Inferior parietal cortex (tissue), 1 donor: Measurements from ENCODE around the gene HOXA13.

Source experiments
- DNase-seq: peaks from one replicate; pipeline ENCODE4 v3.0.0-alpha.2; 2016; ENCODE audit errors: extremely low spot score

HOXA13 gene

DNA sequence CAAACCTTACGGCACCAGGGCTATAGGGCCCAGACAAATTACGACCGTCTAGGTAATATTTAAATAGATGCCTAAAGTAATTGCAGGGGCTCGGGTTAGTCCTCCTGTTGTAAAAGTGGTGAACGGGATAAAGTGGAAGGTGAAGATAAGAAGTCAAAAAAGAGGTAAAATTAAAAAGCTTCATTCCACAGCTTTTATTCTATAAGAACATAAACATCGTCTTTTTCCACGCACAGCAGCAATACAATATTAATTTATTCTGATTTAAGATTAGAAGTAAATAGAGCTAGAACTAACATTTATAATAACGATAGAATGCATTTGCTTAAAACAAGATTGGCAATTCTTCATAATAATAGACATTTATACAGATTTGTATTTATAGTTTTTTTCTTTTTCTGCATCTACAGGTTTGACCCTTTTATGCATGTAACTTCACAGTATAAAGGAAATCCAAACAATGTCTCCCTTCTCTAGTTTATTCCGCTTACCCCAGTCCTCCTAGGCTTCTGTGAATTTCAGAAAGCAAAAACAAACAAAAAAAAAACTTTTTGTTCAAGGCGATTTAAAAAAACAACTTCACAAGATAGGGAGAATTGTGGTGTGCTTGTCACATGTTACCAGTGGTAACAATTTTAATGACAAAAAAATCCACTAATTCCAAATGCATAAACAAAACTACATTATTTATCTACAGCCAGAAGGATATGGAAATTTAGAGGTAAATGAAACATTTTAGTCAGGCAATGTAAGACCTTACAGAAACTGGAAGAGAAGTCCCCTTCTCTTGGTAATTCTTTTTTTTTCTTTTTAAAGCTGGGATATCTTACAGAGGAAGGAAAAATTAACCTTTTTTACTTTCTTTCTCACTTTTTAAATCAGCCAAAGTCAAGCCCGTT is 29.2 kb downstream of the HOXA13 start:
- DNase-seq = no peak

- no peak for DNase-seq
These were observed 30.0 kb downstream of the HOXA13 start for GRCh38 chr7:27169658-27170425.

DNA sequence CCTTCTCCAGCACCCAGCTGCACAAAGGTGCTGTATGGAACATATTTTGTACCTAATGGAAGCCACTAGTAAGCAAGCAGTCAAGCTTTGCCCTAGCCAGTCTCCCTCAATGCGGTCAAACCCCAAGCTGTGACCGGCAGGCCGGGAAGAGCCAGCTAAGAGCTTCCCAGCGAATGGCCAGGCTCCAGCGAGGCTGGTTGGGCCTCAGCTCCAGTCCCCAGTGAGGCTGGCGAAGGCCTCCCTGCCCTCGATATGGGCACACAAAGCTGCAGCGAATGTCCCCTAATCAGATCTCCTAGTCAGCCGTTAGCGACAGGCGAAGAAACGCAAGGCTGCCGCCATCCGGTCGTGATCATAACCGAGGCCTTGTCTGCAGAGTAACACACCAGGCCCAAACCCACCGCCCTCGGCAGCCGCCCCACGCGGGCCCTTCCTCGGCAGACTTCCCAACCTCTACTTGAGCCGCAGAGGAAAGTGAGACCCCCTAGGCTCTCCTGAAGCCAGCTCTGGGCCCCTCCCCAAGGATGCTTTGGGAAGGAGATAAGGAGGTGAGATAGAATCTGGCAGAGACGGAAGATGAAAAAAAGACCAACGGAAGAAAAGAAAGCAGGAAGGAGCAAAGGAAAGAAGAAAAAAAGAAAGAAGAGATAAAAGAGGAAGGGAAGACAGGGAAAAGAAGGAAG is 31.5 kb downstream of the HOXA13 start:
- DNase-seq = no peak

- DNase-seq = no peak
These were observed 32.0 kb downstream of the HOXA13 start for GRCh38 chr7:27167916-27168264.

DNA sequence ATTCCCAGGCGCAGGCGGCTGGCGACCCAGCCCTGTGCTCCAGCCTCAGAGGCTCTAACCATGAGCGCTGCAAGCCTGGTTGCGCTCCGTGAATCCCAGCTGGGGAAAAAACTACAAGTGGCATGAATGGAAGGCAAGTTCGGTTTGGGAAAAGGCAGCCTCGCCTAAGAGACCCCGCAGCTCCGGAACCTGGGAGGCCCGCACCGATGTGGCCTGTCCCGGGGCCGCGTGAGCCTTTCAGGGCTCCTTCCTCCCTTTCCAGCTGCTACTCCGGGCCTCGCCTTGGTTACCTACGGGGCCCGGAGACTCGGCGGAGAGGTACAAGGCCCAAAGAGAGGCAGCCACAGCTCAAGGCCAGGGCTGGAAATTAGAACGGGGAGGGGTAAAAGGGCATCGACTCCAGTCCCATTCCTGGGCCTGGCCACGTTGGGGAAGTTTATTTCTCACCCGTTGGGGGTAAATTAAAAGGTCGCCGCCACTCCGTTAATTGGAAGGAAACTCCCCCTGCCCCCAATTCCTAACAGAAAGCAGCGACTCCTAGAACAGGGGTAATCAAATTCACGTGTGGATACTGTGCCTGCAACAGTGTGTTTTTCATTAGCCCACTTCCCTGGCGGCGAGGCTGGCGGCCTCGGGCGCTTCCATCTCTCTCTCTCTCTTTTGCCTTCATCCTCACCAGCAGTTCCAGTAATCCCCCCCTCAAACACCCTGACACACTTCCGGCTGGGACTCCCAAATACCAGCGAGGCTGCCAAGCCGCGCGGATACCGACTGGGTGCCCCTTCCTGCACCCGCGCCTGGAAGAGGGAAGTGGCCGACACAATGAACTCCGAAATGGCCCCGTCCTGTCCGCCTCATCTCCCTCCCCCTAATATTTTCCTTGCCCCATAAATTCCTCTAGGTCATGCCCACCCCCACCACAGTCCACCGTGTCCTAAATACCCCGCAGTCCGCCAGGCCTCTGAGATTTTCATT is 33.1 kb downstream of the HOXA13 start:
- DNase-seq = no peak

- DNase-seq = no peak
These were observed 33.8 kb downstream of the HOXA13 start for GRCh38 chr7:27165996-27166530.

DNA sequence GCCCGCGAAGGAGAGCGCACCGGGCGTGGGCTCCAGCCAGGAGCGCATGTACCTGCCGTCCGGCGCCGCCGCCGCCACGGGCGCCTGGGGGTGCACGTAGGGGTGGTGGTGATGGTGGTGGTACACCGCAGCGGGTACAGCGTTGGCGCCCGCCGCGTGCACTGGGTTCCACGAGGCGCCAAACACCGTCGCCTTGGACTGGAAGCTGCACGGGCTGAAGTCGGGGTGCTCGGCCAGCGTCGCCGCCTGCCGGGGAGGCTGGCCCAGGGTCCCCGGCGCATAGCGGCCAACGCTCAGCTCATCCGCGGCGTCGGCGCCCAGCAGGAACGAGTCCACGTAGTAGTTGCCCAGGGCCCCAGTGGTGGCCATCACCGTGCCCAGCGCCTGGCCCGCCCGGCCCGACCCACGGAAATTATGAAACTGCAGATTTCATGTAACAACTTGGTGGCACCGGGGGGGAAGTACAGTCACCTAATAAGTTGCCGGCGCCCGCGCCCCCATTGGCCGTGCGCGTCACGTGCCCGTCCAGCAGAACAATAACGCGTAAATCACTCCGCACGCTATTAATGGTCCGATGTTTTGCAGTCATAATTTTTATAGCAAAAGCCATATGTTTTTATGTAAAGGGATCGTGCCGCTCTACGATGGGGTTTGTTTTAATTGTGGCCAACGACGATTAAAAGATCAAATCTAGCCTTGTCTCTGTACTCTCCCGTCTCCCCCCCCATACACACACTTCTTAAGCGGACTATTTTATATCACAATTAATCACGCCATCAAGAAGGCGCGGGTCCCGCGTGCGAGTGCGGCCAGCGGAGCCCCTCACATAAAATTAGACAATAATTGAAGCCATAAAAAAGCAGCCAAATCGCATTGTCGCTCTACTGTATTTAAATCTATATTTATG is 34.5 kb downstream of the HOXA13 start, which contains the start of gene HOXA9:
Gene HOXA9 (minus strand): TSS at position 449 of the 907 bp plus-strand sequence. CDS start 80 bp downstream, at position 369.
- DNase-seq = no peak

DNA sequence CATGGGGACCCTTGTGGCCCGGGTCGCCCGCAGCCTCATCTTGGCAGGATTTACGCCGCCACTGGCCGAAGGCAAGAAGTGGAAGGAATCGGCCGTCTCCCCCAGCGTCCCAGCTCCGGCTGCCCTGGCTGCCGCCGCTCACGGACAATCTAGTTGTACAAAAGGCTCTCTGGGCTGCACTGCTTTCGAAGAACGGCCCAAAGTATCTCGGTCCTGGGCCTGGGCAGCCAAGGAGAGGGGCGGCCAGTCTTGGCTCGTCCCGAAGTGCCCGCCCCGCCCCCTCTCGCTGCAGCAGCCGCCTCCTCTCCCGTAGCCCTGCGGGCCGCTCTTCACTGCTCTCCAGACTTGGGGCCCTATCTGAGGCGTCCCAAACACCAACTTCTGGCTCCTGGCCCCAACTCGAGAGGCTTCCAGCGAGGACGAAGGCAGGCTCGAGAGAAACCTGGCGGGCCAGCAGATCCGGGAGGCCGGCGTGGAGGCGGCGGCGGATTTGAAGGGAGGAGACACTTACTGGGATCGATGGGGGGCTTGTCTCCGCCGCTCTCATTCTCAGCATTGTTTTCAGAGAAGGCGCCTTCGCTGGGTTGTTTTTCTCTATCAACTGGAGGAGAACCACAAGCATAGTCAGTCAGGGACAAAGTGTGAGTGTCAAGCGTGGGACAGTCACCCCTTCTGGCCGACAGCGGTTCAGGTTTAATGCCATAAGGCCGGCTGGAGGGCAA is 35.4 kb downstream of the HOXA13 start:
- no peak for DNase-seq

DNA sequence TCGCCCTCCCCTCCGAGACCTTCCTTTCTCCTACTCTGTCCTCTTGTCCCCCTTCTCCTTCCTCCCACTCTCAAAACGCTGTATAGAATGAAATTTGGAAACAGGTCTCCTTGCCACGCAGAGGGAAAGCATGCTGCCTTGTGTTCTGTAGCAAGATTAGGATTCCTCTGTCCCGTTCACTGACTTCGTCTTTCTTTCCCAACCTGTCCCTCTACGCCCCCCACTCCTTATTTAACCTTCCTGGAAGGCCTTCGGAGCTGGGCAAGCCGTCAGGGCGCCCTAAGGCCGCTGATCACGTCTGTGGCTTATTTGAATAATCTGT is 35.9 kb downstream of the HOXA13 start:
- DNase-seq = no peak

GRCh38 chr7:27163288-27164044 is 36.4 kb downstream of the HOXA13 start:
- DNase-seq = no peak

GRCh38 chr7:27162561-27163287 is 37.2 kb downstream of the HOXA13 start:
- no peak for DNase-seq

DNA sequence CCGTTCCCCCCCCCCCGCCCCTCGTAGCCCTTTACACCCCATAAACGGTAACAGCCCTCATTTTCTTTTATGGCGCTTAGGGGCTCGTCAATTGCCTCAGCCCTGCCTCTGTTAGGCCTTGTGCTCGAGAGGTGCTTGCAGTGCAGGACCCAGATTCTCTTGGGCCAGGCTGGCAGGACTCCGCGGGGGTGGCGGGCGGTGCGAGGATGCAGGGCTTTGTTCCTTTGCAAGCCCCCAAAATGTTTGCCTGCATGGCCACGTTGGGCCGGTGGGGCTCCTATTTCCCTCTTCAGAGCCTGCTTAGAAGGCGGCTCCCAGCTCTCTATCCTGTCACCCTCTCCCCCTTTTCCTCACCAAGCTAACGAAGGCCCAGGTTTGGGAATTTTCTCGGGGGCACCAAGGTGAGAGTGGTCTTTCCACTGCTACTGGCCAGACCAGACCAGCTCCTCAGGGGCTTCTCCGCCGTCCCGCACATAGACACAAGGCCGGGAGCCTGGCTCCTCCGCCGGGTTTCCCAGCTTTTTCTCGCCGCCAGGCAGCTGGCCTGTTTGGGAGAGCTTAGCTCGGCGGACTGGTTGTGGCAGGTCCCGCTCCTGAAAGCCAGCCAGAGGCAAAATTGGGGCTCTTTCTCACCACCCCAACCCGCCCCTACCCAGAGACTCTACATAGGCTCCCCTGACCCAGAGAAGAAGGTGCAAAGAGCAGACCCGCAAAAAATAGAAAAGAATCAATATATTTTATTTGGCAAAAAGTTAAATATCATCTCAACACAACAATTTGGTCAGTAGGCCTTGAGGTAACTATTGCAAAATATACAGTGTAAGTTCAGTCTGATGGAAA is 38.0 kb downstream of the HOXA13 start:
- no peak for DNase-seq

DNA sequence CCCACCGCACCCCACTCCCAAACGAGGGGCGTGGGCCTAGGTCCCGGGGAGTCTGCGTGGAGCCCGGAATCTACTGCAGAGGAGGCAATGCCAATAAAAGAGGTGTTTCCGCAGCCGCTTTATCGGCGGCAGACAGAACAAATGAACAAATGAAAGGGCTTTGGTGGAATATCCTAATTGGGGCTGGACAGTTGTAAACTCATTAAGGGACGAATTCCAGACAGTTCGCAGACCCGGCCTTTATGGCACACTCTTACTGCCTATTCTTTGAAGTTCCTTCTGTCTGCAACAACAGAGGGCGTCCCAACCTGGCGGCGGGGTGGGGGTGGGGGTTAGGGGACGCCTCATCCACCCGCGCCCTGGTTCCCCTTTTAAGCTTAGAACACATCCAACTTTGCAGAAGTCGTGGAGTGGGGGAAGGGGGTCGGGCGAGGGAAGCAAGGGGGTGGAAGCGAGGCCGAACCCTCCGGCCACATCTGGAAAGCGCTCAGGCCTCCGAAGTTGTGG is 38.6 kb downstream of the HOXA13 start:
- no peak for DNase-seq

GRCh38 chr7:27160546-27161213 is 39.2 kb downstream of the HOXA13 start:
- DNase-seq = peak; percentile 80

DNA sequence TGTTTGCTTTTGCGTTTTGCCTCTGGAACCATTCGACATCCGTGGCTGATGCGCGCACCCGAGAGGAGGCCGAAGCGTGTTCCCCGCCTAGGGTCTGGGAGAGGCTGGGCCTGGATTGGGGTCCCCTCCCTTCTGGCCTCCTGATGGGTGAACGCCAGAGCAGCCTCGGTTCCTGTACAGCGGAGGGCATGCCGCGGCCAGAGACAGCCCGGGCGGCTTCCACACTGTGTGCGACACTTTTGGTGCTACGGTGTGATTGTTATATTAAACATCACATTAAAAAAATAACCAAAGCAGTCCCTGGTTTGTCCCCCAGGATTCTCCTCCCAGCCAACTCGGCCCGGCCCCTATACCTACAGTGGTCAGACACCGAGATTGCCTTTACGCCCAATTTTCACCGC is 39.7 kb downstream of the HOXA13 start:
- no peak for DNase-seq
